ENCODE measurements around the gene YPEL4. TPM values are rescaled to one million over a fixed set of nuclear protein-coding genes. Genes with fewer than 3 reads are reported as not detected.

YPEL4 gene
- total RNA-seq, 1 donor from 2014 or later, result 1.1 TPM

Small RNA genes lying within 50 kb of the gene (small RNA-seq; reads per million reads assigned to genes)
- gene MIR130A (ENCODE audit: low replicate concordance), result 600 reads per million, percentile 98 among the genes with 10 or more reads in this experiment

Other genes with a start within 250 kb of the YPEL4 start
- gene SLC43A3, start 222.8 kb downstream of the YPEL4 start, total RNA-seq, result 49.4 TPM
- 0.21 TPM for gene RTN4RL2, start 189.4 kb downstream of the YPEL4 start, total RNA-seq
- gene SLC43A1, start 134.2 kb downstream of the YPEL4 start, total RNA-seq, result 9.1 TPM
- 16.8 TPM for gene TIMM10, start 119.2 kb downstream of the YPEL4 start, total RNA-seq
- 107 TPM for gene SMTNL1, start 112.3 kb downstream of the YPEL4 start, total RNA-seq
- 12.9 TPM for gene UBE2L6, start 82.2 kb downstream of the YPEL4 start, total RNA-seq
- gene SERPING1, start 52.2 kb downstream of the YPEL4 start, total RNA-seq, result 20.8 TPM
- 14.3 TPM for gene CLP1, start 7.8 kb upstream of the YPEL4 start, total RNA-seq
- 29.7 TPM for gene ZDHHC5, start 18.2 kb upstream of the YPEL4 start, total RNA-seq
- 11.0 TPM for gene MED19, start 62.3 kb upstream of the YPEL4 start, total RNA-seq
- gene TMX2, start 62.7 kb upstream of the YPEL4 start, total RNA-seq, result 34.8 TPM
- 73.2 TPM for gene SELENOH, start 91.6 kb upstream of the YPEL4 start, total RNA-seq
- not detected for gene BTBD18, start 101.9 kb upstream of the YPEL4 start, total RNA-seq
- gene CTNND1, start 111.9 kb upstream of the YPEL4 start, total RNA-seq, result 185 TPM

Measured in tongue (tissue), 2 donors.